ENCODE data around the gene S100A10.

DNA sequence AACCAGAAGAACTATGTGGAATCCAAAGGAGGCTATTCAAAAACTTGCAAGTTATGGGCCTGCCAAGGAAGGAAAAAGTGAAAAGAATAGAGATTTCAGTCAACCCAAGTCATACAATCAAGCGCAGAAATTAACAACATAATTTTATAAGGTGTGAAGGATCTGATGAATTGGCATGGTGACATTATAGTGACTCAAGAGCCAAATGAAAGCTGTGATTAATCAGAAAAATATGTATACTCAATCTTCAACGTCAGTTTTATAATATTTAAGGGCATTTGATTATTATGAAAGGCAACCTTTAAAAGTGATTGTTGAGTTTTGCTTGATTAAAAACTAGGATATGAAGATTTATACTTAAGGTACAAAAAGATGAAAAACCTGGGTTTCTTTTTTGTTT lies 46.5 kb downstream of the S100A10 start:
- TF ChIP-seq, protein P1, sequence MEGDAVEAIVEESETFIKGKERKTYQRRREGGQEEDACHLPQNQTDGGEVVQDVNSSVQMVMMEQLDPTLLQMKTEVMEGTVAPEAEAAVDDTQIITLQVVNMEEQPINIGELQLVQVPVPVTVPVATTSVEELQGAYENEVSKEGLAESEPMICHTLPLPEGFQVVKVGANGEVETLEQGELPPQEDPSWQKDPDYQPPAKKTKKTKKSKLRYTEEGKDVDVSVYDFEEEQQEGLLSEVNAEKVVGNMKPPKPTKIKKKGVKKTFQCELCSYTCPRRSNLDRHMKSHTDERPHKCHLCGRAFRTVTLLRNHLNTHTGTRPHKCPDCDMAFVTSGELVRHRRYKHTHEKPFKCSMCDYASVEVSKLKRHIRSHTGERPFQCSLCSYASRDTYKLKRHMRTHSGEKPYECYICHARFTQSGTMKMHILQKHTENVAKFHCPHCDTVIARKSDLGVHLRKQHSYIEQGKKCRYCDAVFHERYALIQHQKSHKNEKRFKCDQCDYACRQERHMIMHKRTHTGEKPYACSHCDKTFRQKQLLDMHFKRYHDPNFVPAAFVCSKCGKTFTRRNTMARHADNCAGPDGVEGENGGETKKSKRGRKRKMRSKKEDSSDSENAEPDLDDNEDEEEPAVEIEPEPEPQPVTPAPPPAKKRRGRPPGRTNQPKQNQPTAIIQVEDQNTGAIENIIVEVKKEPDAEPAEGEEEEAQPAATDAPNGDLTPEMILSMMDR (IDR thresholded peaks at IDR 0.05; ENCODE audit: low read depth, low read length, missing input control), result no peak
- TF ChIP-seq YY1 (IDR thresholded peaks at IDR 0.05) (no peak), TAF1 (conservative IDR thresholded peaks at IDR 0.05) (no peak), EGR1 (IDR thresholded peaks at IDR 0.05; ENCODE audit: low read depth in 2 of 2) (no peak), HNF4G (IDR thresholded peaks at IDR 0.05) (no peak), HNF4A (conservative IDR thresholded peaks at IDR 0.05) (no peak), RXRA (IDR thresholded peaks at IDR 0.05) (no peak), RAD21 (IDR thresholded peaks at IDR 0.05) (no peak), SP1 (IDR thresholded peaks at IDR 0.05) (no peak)
- TF ChIP-seq, protein P2, sequence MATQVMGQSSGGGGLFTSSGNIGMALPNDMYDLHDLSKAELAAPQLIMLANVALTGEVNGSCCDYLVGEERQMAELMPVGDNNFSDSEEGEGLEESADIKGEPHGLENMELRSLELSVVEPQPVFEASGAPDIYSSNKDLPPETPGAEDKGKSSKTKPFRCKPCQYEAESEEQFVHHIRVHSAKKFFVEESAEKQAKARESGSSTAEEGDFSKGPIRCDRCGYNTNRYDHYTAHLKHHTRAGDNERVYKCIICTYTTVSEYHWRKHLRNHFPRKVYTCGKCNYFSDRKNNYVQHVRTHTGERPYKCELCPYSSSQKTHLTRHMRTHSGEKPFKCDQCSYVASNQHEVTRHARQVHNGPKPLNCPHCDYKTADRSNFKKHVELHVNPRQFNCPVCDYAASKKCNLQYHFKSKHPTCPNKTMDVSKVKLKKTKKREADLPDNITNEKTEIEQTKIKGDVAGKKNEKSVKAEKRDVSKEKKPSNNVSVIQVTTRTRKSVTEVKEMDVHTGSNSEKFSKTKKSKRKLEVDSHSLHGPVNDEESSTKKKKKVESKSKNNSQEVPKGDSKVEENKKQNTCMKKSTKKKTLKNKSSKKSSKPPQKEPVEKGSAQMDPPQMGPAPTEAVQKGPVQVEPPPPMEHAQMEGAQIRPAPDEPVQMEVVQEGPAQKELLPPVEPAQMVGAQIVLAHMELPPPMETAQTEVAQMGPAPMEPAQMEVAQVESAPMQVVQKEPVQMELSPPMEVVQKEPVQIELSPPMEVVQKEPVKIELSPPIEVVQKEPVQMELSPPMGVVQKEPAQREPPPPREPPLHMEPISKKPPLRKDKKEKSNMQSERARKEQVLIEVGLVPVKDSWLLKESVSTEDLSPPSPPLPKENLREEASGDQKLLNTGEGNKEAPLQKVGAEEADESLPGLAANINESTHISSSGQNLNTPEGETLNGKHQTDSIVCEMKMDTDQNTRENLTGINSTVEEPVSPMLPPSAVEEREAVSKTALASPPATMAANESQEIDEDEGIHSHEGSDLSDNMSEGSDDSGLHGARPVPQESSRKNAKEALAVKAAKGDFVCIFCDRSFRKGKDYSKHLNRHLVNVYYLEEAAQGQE (IDR thresholded peaks at IDR 0.05), result no peak
- TF ChIP-seq, protein P3, sequence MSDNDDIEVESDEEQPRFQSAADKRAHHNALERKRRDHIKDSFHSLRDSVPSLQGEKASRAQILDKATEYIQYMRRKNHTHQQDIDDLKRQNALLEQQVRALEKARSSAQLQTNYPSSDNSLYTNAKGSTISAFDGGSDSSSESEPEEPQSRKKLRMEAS (IDR thresholded peaks at IDR 0.05), result no peak
